ENCODE data around the gene SNX20.

- TF ChIP-seq CTCF (IDR thresholded peaks at IDR 0.05; ENCODE audit: insufficient read depth, low read depth, low read length) (no peak), EZH2 (IDR thresholded peaks at IDR 0.05; ENCODE audit: insufficient read depth, low read length) (no peak)
Observed at GRCh38 chr16:50712560-50712898, 31.4 kb upstream of the SNX20 start.

Data from astrocyte (in vitro differentiated cells and primary cell).